GM23338 (cell line): Measurements from ENCODE around the gene RTL1.

ENCODE experiments used
- CREB1 ChIP-seq: fragments of 250-450 bp; sonication (Bioruptor Pico); IDR thresholded peaks from 2 replicates; pipeline ENCODE4 v1.5.0; 2020; ENCODE audit warnings: low read depth, mild to moderate bottlenecking, moderate library complexity
- CTCF ChIP-seq, 2 experiments: fragments of 200-600 bp in 1 of 2; sonication (generic) in 1 of 2; conservative IDR thresholded peaks; 2 replicates each; pipeline versions ENCODE4 v1.5.1 to v1.6.1; 2016 to 2017; ENCODE audit warnings: antibody characterized with exemption in 2 of 2, low read depth in 2 of 2, mild to moderate bottlenecking in 2 of 2, moderate library complexity in 1 of 2
- ETS1 ChIP-seq: IDR thresholded peaks from 2 replicates; pipeline ENCODE4 v1.6.1; 2016; ENCODE audit warnings: antibody characterized with exemption
- EZH2 ChIP-seq: fragments of 200-600 bp; sonication (generic); IDR thresholded peaks from one replicate; pipeline ENCODE4 v1.8.0; 2017; ENCODE audit warnings: antibody characterized with exemption, mild to moderate bottlenecking, low read depth; ENCODE audit not compliant: unreplicated experiment
- EZH2phosphoT487 ChIP-seq: fragments of 200-600 bp; sonication (generic); IDR thresholded peaks from one replicate; pipeline ENCODE4 v1.8.1; 2018; ENCODE audit warnings: antibody characterized with exemption; ENCODE audit not compliant: unreplicated experiment
- JUNB ChIP-seq: IDR thresholded peaks from one replicate; pipeline ENCODE4 v1.6.1; 2016; ENCODE audit warnings: antibody characterized with exemption; ENCODE audit not compliant: unreplicated experiment
- NANOG ChIP-seq: IDR thresholded peaks from 2 replicates; pipeline ENCODE4 v1.6.1; 2016; ENCODE audit warnings: antibody characterized with exemption, borderline replicate concordance
- POLR2AphosphoS5 ChIP-seq: IDR thresholded peaks from 2 replicates; pipeline ENCODE4 v1.6.1; 2016; ENCODE audit warnings: antibody characterized with exemption, low read depth
- REST ChIP-seq: IDR thresholded peaks from one replicate; pipeline ENCODE4 v1.6.1; 2018; ENCODE audit warnings: antibody characterized with exemption; ENCODE audit not compliant: unreplicated experiment
- ZNF114 ChIP-seq: fragments of 250-450 bp; sonication (Bioruptor Pico); IDR thresholded peaks from 2 replicates; pipeline ENCODE4 v1.5.0; 2020; ENCODE audit warnings: mild to moderate bottlenecking, moderate library complexity
- ZNF331 ChIP-seq: fragments of 250-450 bp; sonication (Bioruptor Pico); IDR thresholded peaks from 2 replicates; pipeline ENCODE4 v1.5.0; 2020; ENCODE audit warnings: low read depth, mild to moderate bottlenecking, moderate library complexity
- ZNF462 ChIP-seq: fragments of 250-450 bp; sonication (Bioruptor Pico); IDR thresholded peaks from 2 replicates; pipeline ENCODE4 v1.5.0; 2020; ENCODE audit warnings: mild to moderate bottlenecking, moderate library complexity

- TF ChIP-seq CTCF (conservative IDR thresholded peaks at IDR 0.05; ENCODE audit: low read depth in 2 of 2) (no peak), JUNB (no peak), EZH2phosphoT487 (no peak), REST (no peak), POLR2AphosphoS5 (no peak), ZNF331 (CRISPR knock-in tag) (no peak), EZH2 (no peak), CREB1 (CRISPR knock-in tag) (no peak), ZNF114 (CRISPR knock-in tag) (no peak), ZNF462 (CRISPR knock-in tag) (no peak), NANOG (no peak), ETS1 (no peak)
Observed at GRCh38 chr14:100867631-100868315, 35.7 kb downstream of the RTL1 start.
